Measurements from ENCODE around the gene IFITM10.

The IFITM10 gene

GRCh38 chr11:1750481-1750839 is at the start of gene IFITM10:
TSS of gene IFITM10 (minus strand) at chr11:1750595. CDS start at chr11:1750442, 153 bp downstream.
- DNase-seq (ENCODE audit: low spot score) = no peak

- DNase-seq (ENCODE audit: low spot score) = no peak
Measured at GRCh38 chr11:1797391-1798125, 47.2 kb upstream of the IFITM10 start.

GRCh38 chr11:1796413-1797011 is 46.1 kb upstream of the IFITM10 start:
- no peak for DNase-seq (ENCODE audit: low spot score)

- no peak for DNase-seq (ENCODE audit: low spot score)
Measured at GRCh38 chr11:1793081-1793480, 42.7 kb upstream of the IFITM10 start.

GRCh38 chr11:1792461-1792860 is 42.1 kb upstream of the IFITM10 start:
- no peak for DNase-seq (ENCODE audit: low spot score)

DNA sequence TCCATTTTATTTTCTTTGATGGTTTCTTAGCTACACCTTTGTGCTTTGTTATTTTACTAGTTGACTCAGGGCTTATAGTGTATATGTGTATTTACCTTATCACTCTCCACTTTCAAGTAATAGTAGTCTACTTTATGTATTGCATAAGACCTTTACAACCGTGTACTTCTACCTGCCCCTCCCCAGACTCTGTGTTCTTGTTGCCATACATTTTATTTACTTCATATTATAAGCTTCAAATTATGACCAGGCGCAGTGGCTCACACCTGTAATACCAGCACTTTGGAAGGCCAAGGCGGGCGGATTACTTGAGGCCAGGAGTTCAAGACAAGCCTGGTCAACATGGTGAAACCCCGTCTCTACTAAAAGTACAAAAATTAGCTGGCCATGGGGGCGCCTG is 41.5 kb upstream of the IFITM10 start:
- DNase-seq (ENCODE audit: low spot score) = no peak

GRCh38 chr11:1786466-1786865 is 36.1 kb upstream of the IFITM10 start:
- DNase-seq (ENCODE audit: low spot score) = no peak

DNA sequence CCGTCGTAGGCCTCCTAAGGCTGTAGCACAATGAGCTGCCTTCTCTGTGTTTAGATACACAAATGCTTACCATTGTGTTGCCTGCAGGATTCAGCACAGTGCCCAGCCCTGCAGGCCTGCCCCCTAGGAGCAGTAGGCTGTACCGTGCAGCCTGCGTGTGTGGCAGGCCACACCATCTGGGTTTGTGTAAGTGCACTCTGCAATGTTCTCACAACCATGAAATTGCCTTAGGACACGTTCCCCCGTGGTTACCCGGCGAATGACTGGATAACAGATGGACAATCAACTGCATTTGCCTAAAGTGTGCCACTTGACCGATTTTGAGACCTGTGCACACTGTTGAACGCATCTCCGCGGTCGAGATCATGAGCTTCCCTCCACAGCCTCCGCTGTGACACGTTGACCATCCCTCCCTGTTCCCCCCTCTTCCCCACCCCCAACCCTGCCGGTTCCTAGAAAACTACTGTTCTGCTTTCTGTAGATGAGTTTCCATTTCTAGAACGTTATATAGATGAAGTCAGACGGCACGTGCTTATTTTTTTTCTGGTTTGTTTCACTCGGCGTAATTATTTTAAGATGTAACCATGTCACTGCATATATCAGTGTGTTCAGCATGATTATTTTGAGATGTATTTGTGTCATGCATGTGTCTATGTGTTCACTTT is 35.5 kb upstream of the IFITM10 start:
- DNase-seq (ENCODE audit: low spot score) = no peak

- no peak for DNase-seq (ENCODE audit: low spot score)
Measured at GRCh38 chr11:1784761-1785650, 34.6 kb upstream of the IFITM10 start.

DNA sequence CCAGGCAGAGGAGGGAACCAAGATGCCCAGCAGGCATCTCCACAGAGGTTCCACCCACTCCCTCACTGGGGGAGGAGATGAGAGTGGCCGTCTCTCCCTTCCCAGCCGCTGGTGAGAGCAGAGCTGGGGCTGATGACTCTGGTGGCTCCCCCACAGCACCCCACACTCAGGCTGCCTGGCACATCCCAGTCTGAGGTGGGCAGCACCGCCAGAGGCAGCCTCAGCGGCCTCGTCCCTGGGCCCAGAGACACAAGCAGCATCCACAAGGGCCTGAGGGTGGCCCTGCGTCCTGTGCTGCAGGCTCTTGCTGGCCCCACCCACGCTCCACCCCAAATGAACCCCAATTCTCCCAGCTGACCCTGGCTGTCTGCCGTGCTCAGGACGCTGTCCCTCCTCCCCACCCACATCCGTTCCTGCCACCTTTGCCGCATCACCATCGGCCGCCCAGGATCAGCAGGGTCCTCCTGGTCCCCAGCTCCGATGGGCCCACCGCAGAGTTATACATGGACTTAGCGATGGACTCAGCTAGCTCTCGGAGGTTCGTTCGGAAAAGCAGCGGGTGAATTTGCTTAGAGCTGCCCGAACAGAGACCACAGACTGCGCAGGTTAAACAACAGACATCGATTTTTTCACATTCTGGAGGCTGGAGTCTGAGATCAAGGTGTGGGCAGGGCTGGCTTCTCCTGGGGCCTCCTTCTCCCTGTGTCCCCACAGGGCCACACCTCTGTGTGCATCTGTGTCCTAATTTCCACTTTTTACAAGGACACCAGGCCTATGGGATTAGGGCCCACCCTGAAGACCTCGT is 33.5 kb upstream of the IFITM10 start:
- DNase-seq (ENCODE audit: low spot score) = no peak

- no peak for DNase-seq (ENCODE audit: low spot score)
Measured at GRCh38 chr11:1782831-1783724, 32.7 kb upstream of the IFITM10 start.

GRCh38 chr11:1782031-1782590 is 31.7 kb upstream of the IFITM10 start:
- DNase-seq (ENCODE audit: low spot score) = no peak

DNA sequence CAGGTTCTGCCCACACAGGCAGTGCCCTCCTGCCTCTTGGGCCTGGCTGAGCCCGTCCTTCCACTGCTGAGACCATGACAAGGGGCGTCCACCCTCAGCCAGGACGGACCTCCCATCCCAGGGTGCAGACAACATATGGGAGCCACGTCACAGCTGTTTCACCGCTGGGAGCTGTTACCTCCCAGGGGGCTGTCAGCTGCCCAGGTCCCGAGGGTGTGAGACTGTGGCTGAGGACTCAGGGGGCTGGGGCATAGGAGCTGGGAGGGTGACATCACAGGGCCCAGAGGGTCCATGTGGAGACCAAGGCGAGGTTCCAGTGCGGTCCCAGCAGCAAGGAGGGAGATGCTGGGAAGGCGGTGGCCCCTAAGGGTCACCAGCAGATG is 31.2 kb upstream of the IFITM10 start:
- no peak for DNase-seq (ENCODE audit: low spot score)

DNA sequence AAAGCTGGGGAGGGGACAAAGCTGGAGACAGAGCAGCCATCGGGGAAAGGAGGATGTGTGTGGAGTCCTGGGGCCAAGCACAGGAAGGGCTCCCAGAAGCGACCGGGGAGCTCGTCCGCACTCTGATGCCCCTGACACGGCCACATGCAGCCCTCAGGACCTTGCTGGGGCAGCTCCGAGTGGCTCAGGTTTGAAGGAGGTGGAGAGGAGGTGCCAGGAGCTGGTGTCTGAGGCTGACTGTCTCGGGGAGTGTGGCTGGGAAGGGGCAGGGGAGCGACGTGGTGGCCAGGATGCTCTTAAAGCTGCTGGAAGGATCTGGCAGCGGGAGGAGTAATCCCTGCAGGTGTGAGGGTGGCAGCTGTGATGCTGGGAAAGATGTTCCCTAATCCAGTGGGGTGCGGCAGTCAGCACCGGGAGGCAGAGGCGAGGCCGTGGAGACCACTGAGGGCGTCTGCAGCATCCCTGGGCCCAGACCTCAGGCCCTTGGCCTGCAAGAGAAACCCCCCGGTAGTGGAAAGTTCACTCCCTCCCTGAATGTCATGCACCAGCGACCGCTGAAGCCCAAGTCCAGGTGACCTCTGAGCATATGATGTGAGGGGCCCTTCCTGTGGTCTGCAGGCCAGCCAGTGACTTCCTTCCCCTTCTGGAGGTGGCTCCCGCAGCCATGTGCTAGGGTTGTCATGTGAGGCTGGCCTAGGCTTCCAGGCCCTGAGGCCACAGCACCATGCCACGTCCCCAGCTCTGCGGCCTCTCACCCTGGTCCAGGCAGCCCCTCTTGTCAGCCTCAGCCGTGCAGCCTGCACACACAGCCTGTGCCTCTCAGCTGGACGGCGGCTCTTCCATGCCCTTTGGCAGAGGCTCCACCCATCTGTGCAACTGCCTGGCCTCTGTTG is 30.6 kb upstream of the IFITM10 start:
- DNase-seq (ENCODE audit: low spot score) = peak; percentile 47

DNA sequence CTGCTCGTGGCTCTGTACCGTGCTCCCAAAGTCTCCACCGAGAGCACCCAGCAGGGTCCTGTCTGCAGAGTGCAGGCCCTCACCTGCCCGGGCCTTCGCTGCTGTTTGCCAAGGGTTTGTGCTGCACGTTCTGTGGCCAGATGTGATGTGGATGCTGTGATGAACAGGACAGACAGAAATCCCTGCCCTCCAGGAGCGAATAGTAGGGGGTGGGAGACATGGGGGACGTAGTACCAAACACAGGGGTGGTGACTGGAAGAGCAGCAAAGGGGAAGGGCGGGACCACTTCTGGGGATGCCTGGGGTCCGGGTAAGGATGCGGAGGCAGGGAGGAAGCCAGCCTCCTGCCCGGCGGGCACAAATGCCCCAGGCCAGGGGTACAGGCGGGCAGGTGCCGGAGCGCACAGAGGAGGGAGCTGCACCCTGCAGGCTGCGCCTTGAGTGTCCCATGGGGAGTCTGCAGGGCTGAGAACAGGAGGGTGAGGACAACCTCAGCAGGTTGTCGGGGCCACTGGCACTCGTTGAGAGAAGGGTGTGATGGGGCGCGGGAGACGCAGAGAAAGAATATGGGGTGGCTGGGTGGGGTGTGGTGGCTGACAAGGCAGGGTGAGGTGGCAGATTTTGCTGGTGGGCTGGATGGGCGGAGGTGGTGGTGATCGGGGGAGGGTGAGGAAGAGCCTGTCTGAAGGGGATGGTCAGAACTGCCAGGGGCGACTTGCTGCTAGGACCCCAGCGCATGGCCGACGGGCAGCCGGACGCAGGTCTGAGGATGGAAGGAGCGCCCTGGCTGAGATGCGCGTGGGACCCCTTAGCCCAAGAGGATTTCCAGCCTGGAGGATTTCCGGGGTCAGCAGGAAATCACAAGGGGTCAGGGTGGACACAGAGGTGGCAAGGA is 29.7 kb upstream of the IFITM10 start:
- DNase-seq (ENCODE audit: low spot score) = peak; percentile 44

- DNase-seq (ENCODE audit: low spot score) = peak; percentile 42
Measured at GRCh38 chr11:1779034-1779805, 28.8 kb upstream of the IFITM10 start.

Measured in ecto neural progenitor cell (in vitro differentiated cells).